GM12878 (cell line): ENCODE results near the gene ZNF302. TPM values are rescaled to one million over a fixed set of nuclear protein-coding genes. Genes with fewer than 3 reads are reported as not detected.

Experiments used
- ATF7 ChIP-seq: fragments of 450-650 bp; IDR thresholded peaks from 2 replicates; pipeline ENCODE4 v1.6.1; 2016; ENCODE audit warnings: low read depth, mild to moderate bottlenecking
- BACH1 ChIP-seq: fragments of 450-650 bp; IDR thresholded peaks from 2 replicates; pipeline ENCODE4 v1.6.1; 2017; ENCODE audit warnings: mild to moderate bottlenecking, borderline replicate concordance
- BCL11A ChIP-seq: IDR thresholded peaks from 2 replicates; pipeline ENCODE4 v1.6.1; 2011; ENCODE audit warnings: low read depth, low read length
- CHD1 ChIP-seq: IDR thresholded peaks from 2 replicates; pipeline ENCODE4 v1.6.1; 2012; ENCODE audit warnings: low read depth, low read length, improper control_type of control experiment
- EGR1 ChIP-seq, 2 experiments: IDR thresholded peaks; 1 replicate in 1 of 2; 2 replicates in 1 of 2; pipeline ENCODE4 v1.6.1; 2011 to 2012; ENCODE audit warnings: low read depth in 2 of 2, low read length in 2 of 2, borderline replicate concordance in 1 of 2, mild to moderate bottlenecking in 1 of 2, moderate library complexity in 1 of 2
- EP300 ChIP-seq, 2 experiments: fragments of 150-350 bp in 1 of 2; IDR thresholded peaks; 2 replicates each; pipeline ENCODE4 v1.6.1; 2011 to 2012; ENCODE audit warnings: low read depth in 2 of 2, low read length in 2 of 2, borderline replicate concordance in 1 of 2, improper control_type of control experiment in 1 of 2, inconsistent platforms in 1 of 2; ENCODE audit not compliant: control insufficient read depth in 1 of 2
- JUNB ChIP-seq: IDR thresholded peaks from 2 replicates; pipeline ENCODE4 v1.6.1; 2016; ENCODE audit warnings: antibody characterized with exemption, mild to moderate bottlenecking
- KAT2A ChIP-seq: conservative IDR thresholded peaks from 2 replicates; pipeline ENCODE4 v1.6.1; 2011; ENCODE audit warnings: low read depth, low read length; ENCODE audit not compliant: control insufficient read depth
- KLF5 ChIP-seq: fragments of 450-650 bp; IDR thresholded peaks from 2 replicates; pipeline ENCODE4 v1.6.1; 2014; ENCODE audit warnings: mild to moderate bottlenecking; ENCODE audit not compliant: partially characterized antibody
- LARP7 ChIP-seq: fragments of 450-650 bp; IDR thresholded peaks from 2 replicates; pipeline ENCODE4 v1.6.1; 2017; ENCODE audit warnings: mild to moderate bottlenecking
- MEF2A ChIP-seq: IDR thresholded peaks from 2 replicates; pipeline ENCODE4 v1.6.1; 2011; ENCODE audit warnings: low read depth, mild to moderate bottlenecking, low read length, moderate library complexity; ENCODE audit not compliant: insufficient read depth
- MLLT1 ChIP-seq: fragments of 450-650 bp; IDR thresholded peaks from 2 replicates; pipeline ENCODE4 v1.6.1; 2016; ENCODE audit warnings: mild to moderate bottlenecking
- MXI1 ChIP-seq: fragments of 150-350 bp; IDR thresholded peaks from 2 replicates; pipeline ENCODE4 v1.6.1; 2011; ENCODE audit warnings: low read depth, mild to moderate bottlenecking, inconsistent platforms, low read length, improper control_type of control experiment
- NFIC ChIP-seq: IDR thresholded peaks from 2 replicates; pipeline ENCODE4 v1.6.1; 2012; ENCODE audit warnings: low read depth, mild to moderate bottlenecking, inconsistent platforms, low read length, moderate library complexity
- RELA ChIP-seq: fragments of 450-650 bp; IDR thresholded peaks from 2 replicates; pipeline ENCODE4 v1.8.0; 2014; ENCODE audit warnings: borderline replicate concordance; ENCODE audit not compliant: partially characterized antibody
- SKIL ChIP-seq: fragments of 450-650 bp; IDR thresholded peaks from 2 replicates; pipeline ENCODE4 v1.6.1; 2017; ENCODE audit warnings: mild to moderate bottlenecking, low read depth, inconsistent platforms; ENCODE audit not compliant: poor library complexity, severe bottlenecking
- SPI1 ChIP-seq: IDR thresholded peaks from 2 replicates; pipeline ENCODE4 v1.6.1; 2011; ENCODE audit warnings: low read depth, mild to moderate bottlenecking, low read length, moderate library complexity, borderline replicate concordance; ENCODE audit not compliant: insufficient read depth
- SREBF1 ChIP-seq: IDR thresholded peaks from 2 replicates; pipeline ENCODE4 v1.6.1; 2012; ENCODE audit warnings: mild to moderate bottlenecking, low read length
- SREBF2 ChIP-seq: IDR thresholded peaks from 2 replicates; pipeline ENCODE4 v1.6.1; 2012; ENCODE audit warnings: mild to moderate bottlenecking, low read length
- STAT1 ChIP-seq: fragments of 450-650 bp; conservative IDR thresholded peaks from 2 replicates; pipeline ENCODE4 v1.6.1; 2014; ENCODE audit warnings: antibody characterized with exemption, mild to moderate bottlenecking
- TAF1 ChIP-seq: IDR thresholded peaks from 2 replicates; pipeline ENCODE4 v1.6.1; 2011; ENCODE audit warnings: mild to moderate bottlenecking, low read depth, low read length, borderline replicate concordance
- TARDBP ChIP-seq: IDR thresholded peaks from 2 replicates; pipeline ENCODE4 v1.6.1; 2016; ENCODE audit warnings: borderline replicate concordance
- TBL1XR1 ChIP-seq: IDR thresholded peaks from 2 replicates; pipeline ENCODE4 v1.6.1; 2012; ENCODE audit warnings: low read depth, low read length, improper control_type of control experiment
- TCF12 ChIP-seq: IDR thresholded peaks from 2 replicates; pipeline ENCODE4 v1.6.1; 2011; ENCODE audit warnings: low read depth, mild to moderate bottlenecking, low read length
- TCF3 ChIP-seq: IDR thresholded peaks from 2 replicates; pipeline ENCODE4 v1.6.1; 2012; ENCODE audit warnings: low read depth, mild to moderate bottlenecking, low read length, borderline replicate concordance; ENCODE audit not compliant: insufficient read depth
- WRNIP1 ChIP-seq: IDR thresholded peaks from 2 replicates; pipeline ENCODE4 v1.6.1; 2011; ENCODE audit warnings: low read depth, low read length, improper control_type of control experiment, borderline replicate concordance
- YBX1 ChIP-seq: fragments of 450-650 bp; IDR thresholded peaks from 2 replicates; pipeline ENCODE4 v1.6.1; 2016; ENCODE audit warnings: antibody characterized with exemption
- YY1 ChIP-seq: IDR thresholded peaks from 2 replicates; pipeline ENCODE4 v1.6.1; 2011; ENCODE audit warnings: low read depth, mild to moderate bottlenecking, low read length
- ZNF217 ChIP-seq: fragments of 450-650 bp; IDR thresholded peaks from 2 replicates; pipeline ENCODE4 v1.6.1; 2017; ENCODE audit warnings: antibody characterized with exemption, mild to moderate bottlenecking
- polyA plus RNA-seq, 11 experiments: library from polyadenylated mRNA; depleted of rRNA in 4 of 11; unstranded in 6 of 11; stranded (reverse) in 5 of 11; fragments of >200 nt; fragmentation: Nextera tagmentation in 4 of 11; fragmentation: Illumina TruSeq in 1 of 11; extraction: Ambion mirVana in 4 of 11; extraction: Trizol in 1 of 11; gene quantifications; 1 replicate in 1 of 11; 2 replicates in 10 of 11; pipeline versions ENCODE4 v1.2.1 to v1.2.3, GENCODE V29; 2011 to 2016; ENCODE audit warnings: inconsistent platforms in 2 of 11, missing spikeins in 2 of 11, low read depth in 1 of 11
- total RNA-seq, 4 experiments: library from RNA; depleted of rRNA in 3 of 4; stranded (reverse); fragments of >200 nt in 3 of 4; fragmentation: Illumina TruSeq in 1 of 4; extraction: Trizol in 1 of 4; gene quantifications; 2 replicates each; pipeline versions ENCODE4 v1.2.1 to v1.2.3, GENCODE V29; 2013 to 2021

Gene ZNF302
- total and polyA plus RNA-seq, 10 of the 15 experiments (the other 5 are each of a cell fraction or from before 2014, with no cell fraction given), result 8.4 to 35.4 (median 19.7) TPM

GRCh38 chr19:34733746-34734536 is 56.5 kb downstream of the ZNF302 start, which contains the start of gene ZNF181 (continued):
- TF ChIP-seq STAT1, result 0 out of 2 replicates have a peak, but pooled peaks have one; percentile 60
- no peak for TF ChIP-seq NFIC
- 0 out of 2 replicates have a peak, but pooled peaks have one; percentile 52 for TF ChIP-seq MLLT1
- no peak; a peak in 1 of 3 replicates for TF ChIP-seq EGR1 (IDR thresholded peaks at IDR 0.05; ENCODE audit: borderline replicate concordance in 1 of 2, low read depth in 2 of 2, low read length in 2 of 2)
- TF ChIP-seq JUNB, result no peak
- 0 out of 2 replicates have a peak, but pooled peaks have one; percentile 32 for TF ChIP-seq TCF12
- no peak; the same call in 1 of the 2 replicates for TF ChIP-seq SREBF1
- TF ChIP-seq CHD1, result 0 out of 2 replicates have a peak, but pooled peaks have one; percentile 42
- TF ChIP-seq ZNF217, result 0 out of 2 replicates have a peak, but pooled peaks have one; percentile 17
- no peak for TF ChIP-seq KLF5
- TF ChIP-seq YY1, result peak; percentile 97
- TF ChIP-seq MEF2A, result no peak
- TF ChIP-seq SREBF2, result no peak
- peak; percentile 3 for TF ChIP-seq RELA
- no peak for TF ChIP-seq SKIL
- TF ChIP-seq BACH1, result peak; percentile 48
- no peak for TF ChIP-seq YBX1
- TF ChIP-seq WRNIP1, result no peak
- TF ChIP-seq TARDBP, result peak; percentile 38; the same call in 1 of the 2 replicates
- TF ChIP-seq ATF7, result peak; percentile 22; the same call in 1 of the 2 replicates
- no peak for TF ChIP-seq TCF3
- TF ChIP-seq BCL11A, result no peak
- no peak for TF ChIP-seq EP300 (IDR thresholded peaks at IDR 0.05; ENCODE audit: borderline replicate concordance in 1 of 2, control insufficient read depth in 1 of 2, low read depth in 2 of 2, low read length in 2 of 2)
- no peak for TF ChIP-seq SPI1
- peak; percentile 12; the same call in 1 of the 2 replicates for TF ChIP-seq TAF1
- TF ChIP-seq TBL1XR1, result no peak
- peak; percentile 86 for TF ChIP-seq LARP7
- peak; percentile 76; the same call in 1 of the 2 replicates for TF ChIP-seq MXI1
- TF ChIP-seq KAT2A, result no peak
